HEK293T (cell line): Measurements from ENCODE around the gene DCP1A.

ENCODE experiments used
- ARNT ChIP-seq: fragments of 450-650 bp; IDR thresholded peaks from 2 replicates; pipeline ENCODE4 v1.6.1; 2017; ENCODE audit warnings: mild to moderate bottlenecking
- BHLHE40 ChIP-seq: fragments of 450-650 bp; IDR thresholded peaks from 2 replicates; pipeline ENCODE4 v1.6.1; 2016; ENCODE audit warnings: mild to moderate bottlenecking, moderate library complexity, borderline replicate concordance
- ELF4 ChIP-seq: fragments of 450-650 bp; IDR thresholded peaks from 2 replicates; pipeline ENCODE4 v1.6.1; 2017; ENCODE audit warnings: antibody characterized with exemption
- FOXA1 ChIP-seq: fragments of 450-650 bp; IDR thresholded peaks from 2 replicates; pipeline ENCODE4 v1.6.1; 2016; ENCODE audit warnings: mild to moderate bottlenecking
- FOXK2 ChIP-seq: fragments of 450-650 bp; IDR thresholded peaks from 2 replicates; pipeline ENCODE4 v1.6.1; 2016; ENCODE audit warnings: mild to moderate bottlenecking
- FOXM1 ChIP-seq: fragments of 450-650 bp; IDR thresholded peaks from 2 replicates; pipeline ENCODE4 v1.6.1; 2017; ENCODE audit warnings: mild to moderate bottlenecking, borderline replicate concordance
- NFRKB ChIP-seq: fragments of 450-650 bp; IDR thresholded peaks from 2 replicates; pipeline ENCODE4 v1.6.1; 2016; ENCODE audit warnings: mild to moderate bottlenecking, moderate library complexity
- PKNOX1 ChIP-seq: fragments of 450-650 bp; IDR thresholded peaks from 2 replicates; pipeline ENCODE4 v1.6.1; 2016
- SP1 ChIP-seq: fragments of 450-650 bp; IDR thresholded peaks from 2 replicates; pipeline ENCODE4 v1.6.1; 2017
- SUZ12 ChIP-seq: fragments of 450-650 bp; IDR thresholded peaks from 2 replicates; pipeline ENCODE4 v1.6.1; 2016; ENCODE audit warnings: mild to moderate bottlenecking
- TARDBP ChIP-seq: fragments of 450-650 bp; IDR thresholded peaks from 2 replicates; pipeline ENCODE4 v1.6.1; 2016
- ZNF384 ChIP-seq: fragments of 450-650 bp; IDR thresholded peaks from 2 replicates; pipeline ENCODE4 v1.6.1; 2016

DNA sequence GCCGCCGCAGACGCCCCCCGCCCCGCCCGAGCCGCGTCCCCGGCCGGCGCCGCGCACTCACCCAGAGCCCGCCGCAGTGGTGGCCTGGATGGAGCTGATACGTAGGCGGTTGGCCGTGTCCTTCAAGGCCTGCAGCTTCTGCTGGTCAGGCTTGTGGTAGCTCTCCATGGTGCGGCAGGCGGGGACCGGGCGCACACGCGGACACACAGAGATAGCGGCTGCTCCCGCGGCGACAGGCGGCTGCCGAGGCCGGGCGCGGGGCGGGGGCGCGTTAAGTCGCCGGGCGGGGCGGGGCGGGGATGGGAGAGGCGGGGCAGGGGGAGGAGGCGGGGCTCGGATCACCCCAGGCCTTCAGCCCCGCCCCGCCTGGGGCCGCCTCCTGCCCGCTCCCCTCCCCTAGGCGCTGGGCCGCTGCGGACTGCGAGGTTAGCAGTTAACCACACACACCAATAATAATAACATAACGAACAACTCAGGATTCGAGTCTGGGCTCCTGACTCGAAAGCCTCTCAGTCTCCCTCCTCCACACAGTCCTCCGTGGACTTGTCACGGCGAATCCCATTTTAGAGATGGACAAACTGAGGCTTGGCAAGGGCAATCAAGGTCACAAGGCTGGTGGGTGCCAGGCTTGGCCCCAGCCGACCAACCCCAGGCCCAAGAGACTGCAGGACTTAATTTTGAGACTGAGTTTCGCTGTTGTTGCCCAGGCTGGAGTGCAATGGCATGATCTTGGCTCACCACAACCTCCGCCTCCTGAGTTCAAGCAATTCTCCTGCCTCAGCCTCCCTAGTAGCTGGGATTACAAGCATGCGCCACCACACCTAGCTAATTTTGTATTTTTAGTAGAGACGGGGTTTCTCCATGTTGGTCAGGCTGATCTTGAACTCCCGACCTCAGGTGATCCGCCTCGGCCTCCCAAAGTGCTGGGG lies 91.3 kb downstream of the DCP1A start, which contains the start of gene TKT:
- no peak for TF ChIP-seq FOXM1
- no peak for TF ChIP-seq TARDBP
- TF ChIP-seq SP1: no peak
- no peak for TF ChIP-seq ARNT
- no peak for TF ChIP-seq FOXK2
- no peak for TF ChIP-seq PKNOX1
- TF ChIP-seq FOXA1: no peak
- TF ChIP-seq NFRKB: no peak
- TF ChIP-seq ELF4: no peak
- TF ChIP-seq SUZ12: no peak
- TF ChIP-seq BHLHE40: no peak
- no peak for TF ChIP-seq ZNF384
